NT2/D1 (cell line): ENCODE data around the gene SLC24A3.

ENCODE experiments used
- SUZ12 ChIP-seq: IDR thresholded peaks from 2 replicates; pipeline ENCODE4 v1.6.1; 2011; ENCODE audit not compliant: insufficient read length, insufficient read depth; ENCODE audit errors: extremely low read depth
- YY1 ChIP-seq: IDR thresholded peaks from 2 replicates; pipeline ENCODE4 v1.6.1; 2011; ENCODE audit not compliant: insufficient read length, insufficient read depth

DNA sequence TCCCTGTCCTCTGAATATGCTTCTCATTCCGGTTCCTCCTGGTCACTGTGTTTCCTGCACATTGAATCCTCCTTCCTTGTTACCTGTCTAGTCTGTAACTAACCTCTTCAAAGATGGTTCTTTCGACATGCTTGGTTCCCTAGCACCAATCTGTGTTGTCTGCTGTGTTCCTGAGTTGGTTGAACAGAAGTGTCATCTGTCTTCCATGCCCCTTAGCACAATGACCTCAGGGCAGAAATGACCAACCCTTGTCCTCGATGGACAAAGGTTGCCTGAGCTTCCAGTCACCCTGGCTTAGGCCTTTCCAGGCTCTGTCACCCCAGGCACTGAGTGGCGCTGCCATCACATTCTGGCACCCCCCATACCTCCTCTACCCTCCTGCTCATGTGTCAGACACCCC lies 278.8 kb downstream of the SLC24A3 start:
- no peak for TF ChIP-seq YY1
- no peak for TF ChIP-seq SUZ12
